Astrocyte of the hippocampus (primary cell): ENCODE results near the gene PLEKHM3.
"Not testable (repeated sequence)": the region's sequence is repeated elsewhere in the genome, so short reads cannot be mapped to it uniquely, and the experiment has no call there.

Source experiments
- DNase-seq: peaks from one replicate; pipeline ENCODE4 v3.0.0; 2011; ENCODE audit warnings: low read depth, low spot score

PLEKHM3 gene

DNA sequence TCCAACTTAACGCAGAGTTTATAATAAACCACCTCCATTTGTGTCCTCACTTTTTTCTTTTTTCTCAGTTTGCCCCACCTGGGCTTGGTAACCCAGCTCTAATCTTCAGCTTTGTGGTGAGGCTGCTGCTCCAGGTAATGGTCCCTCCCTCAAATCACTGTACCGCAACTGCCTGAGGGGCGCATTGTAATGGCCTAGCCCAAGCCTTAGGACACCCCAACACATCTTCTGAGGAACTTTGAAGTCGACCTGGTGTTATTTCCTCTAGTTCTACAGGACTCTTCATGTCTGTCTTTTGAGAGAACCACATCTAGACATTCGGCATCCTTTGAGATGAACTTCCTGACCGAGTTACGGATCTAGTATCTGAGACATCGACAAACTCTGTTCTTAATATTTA, 99.7 kb downstream of the PLEKHM3 start:
- DNase-seq = no peak

DNA sequence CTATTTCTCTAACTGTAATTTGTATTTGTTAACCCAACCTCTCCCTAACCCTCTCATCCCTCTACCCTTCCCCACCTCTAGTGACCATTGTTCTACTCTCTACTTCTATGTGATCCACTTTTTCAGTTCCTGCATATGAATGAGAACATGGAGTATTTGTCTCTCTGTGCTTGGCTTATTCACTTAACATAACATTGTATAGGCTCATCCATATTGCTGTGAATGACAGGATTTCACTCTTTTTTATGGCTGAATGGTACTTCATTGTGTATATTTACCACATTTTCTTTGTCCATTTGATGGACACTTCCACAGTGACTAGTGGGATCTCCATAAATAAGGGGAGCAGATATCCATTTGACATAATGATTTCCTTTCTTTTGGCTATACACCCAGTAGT, 103.7 kb downstream of the PLEKHM3 start:
- no peak for DNase-seq

DNA sequence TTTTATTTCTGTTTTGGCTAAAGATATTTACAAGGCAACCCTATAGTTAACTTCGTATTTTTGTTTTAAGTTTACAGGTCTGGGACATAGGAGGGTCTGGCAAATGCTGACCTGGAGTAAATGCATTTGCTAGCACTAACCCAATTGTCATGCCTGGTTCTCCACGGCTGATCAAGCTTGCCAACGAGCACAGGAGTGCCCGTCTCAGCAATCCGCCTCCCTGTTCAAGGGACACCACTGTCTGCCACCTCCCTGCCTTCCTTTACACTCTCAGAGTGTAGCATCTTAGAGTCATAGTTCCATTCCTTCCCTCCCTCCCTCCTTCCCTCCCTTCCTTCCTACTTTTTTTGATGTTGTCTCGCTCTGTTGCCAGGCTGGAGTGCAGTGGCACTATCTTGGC, 104.6 kb downstream of the PLEKHM3 start:
- no peak for DNase-seq

DNA sequence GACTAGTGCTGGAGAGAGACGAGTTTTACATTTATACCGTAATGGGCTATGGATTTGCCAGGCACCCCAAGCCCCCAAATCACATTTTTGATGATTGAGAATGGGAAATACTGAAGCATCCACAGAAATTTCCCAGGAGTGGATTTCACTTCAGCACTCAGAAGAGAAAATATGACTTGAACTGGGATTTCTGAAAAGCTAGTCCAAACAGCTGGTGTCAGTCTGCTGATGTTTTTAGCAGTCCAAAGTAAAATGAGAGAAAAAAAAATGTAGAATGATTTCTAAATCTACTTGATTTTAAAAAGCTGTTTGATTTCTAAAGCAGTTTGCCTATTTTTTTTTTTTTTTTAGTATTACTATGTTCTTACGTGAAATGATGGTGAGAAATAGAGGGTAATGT, 105.0 kb downstream of the PLEKHM3 start:
- no peak for DNase-seq

DNA sequence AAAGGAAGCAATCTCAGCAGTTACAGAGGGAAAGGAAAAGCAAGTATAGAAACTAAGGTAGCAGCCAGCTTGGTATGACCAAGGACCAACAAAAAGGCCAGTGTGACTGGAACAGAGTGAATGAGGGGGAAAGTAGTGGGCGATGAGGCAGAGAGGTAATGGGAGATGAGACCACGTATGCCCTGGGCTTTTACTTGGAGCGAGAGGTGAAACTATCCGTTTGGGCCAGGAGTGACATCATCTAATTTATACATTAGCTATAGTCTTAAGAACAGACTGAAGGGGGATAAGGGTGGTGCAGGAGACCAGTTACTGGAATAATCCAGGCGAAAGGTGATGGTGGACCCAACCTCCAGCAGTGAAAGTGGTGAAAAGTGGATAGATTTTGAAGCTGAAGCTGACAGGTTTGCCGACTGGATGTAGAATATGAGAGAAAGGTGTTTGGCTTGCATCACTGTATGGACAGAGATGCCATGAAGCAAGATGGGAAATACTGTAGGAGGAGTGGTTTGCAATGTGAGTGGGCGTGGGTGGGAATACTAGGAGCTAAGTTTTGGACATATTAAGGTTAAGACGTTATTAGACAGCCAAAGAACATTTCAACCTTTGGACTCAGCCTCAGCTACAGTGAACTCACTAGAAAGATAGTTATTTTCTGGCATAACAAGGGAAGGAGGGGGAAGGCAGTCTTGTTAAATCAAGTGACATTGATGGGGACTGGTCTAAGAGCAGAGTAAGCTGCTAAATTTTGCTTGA, 106.0 kb downstream of the PLEKHM3 start:
- DNase-seq = no peak

DNA sequence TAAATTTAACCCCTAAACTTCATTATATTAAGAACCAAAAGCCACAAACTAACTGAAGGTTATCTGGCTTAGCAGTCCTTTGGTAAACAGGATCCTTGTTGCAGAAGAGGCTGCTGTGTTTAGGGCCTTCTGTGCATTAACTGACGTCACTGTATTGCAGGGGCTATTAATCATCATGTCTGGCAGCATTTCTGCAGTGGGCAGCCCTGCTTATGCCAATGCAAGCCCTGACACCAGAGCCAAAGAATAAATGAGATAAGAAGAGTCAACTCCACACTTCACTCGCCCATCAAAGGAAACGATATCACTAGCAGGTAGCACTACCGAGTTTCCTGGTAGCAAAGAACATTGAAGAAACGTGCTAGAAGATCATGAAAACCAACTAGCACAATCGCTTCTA, 110.6 kb downstream of the PLEKHM3 start:
- no peak for DNase-seq

DNA sequence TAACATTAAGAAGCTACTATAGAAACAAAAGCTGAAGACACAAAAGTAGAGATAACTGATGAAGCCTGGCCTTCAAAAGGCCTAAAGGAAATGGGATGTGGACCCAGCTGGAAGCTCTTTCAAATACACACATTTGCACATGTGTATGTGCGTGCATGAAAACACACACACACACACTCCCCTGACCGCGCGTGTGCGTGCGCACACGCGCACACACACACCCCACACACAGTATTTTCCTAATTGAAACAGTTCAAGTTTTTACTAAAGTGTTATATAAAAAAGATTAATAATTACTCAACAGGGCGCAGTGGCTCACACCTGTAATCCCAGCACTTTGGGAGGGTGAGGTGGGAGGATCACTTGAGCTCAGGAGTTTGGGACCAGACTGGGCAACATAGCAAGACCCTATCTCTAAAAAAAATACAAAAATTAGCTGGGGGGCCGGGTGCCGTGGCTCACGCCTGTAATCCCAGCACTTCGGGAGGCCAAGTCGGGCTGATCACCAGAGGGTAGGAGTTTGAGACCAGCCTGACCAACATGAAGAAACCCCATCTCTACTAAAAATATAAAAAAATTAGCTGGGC, 111.5 kb downstream of the PLEKHM3 start:
- no peak for DNase-seq

DNA sequence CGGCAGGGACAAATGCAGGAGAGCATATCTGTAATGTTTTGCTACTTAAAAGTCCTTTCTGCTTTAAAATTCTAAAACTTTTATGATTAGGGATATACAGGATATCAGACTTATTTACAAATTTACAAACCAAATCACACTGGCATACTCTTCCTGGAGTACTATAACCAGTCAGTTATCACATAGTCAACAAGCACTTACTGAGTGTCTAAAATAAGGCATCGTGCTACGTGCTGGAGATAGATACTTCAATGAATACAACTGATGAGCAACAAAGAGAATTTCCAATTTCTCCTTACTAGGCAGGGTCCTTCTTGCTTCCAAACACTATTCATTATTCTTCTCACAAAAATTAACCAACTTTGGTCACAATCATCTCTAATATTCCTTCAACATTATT, 113.5 kb downstream of the PLEKHM3 start:
- no peak for DNase-seq

DNA sequence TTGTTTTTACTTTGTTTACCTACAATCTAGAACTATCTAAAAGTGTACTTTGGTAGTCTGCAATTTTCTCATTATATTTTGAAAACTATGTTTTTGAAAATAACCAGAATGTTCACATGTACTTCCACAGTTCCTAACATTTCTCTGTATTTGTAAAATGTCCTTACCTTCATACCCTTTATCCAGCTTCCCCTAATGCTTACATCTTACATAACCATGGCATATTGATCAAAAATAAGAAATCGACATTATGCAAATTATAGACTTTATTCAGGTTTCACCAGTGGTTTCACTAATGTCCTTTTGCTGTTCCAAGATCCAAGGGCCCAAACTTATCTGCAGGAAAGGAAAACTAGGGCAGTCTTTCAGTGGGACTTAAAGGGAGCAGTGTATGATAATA, 114.1 kb downstream of the PLEKHM3 start:
- DNase-seq = no peak

DNA sequence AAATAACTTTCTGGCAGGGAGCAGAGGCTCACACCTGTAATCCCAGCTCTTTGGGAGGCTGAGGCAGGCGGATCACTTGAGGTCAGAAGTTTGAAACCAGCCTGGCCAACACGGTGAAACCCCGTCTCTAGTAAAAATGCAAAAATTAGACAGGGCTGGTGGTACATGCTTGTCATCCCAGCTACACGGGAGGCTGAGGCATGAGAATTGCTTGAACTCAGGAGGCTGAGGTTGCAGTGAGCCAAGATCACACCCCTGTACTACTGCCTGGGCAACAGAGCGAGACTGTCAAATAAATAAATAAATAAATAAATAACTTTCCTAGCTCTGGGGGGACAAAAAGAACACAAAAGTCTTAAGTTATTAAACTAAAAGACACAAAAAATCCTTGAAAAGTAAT, 118.8 kb downstream of the PLEKHM3 start:
- DNase-seq = not testable (repeated sequence)

DNA sequence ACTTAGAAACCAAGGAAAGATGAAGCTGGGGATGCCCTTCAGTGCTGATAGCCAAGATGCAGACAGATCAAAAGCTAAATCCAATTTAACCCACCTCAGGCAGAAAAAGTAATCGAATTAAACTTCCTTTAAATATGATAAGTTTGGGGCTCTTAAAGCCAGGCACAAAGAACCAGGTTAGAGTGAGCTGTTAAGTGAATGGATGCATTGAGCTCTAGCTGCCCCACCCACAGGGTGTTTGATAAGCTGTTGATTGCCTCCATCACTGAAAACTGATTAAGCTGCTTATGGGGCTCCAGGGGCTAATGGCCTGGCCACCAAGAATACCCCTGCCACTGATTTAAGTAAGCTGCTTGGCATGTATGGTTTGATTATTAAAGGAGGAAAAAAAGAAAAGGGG, 119.8 kb downstream of the PLEKHM3 start:
- no peak for DNase-seq

DNA sequence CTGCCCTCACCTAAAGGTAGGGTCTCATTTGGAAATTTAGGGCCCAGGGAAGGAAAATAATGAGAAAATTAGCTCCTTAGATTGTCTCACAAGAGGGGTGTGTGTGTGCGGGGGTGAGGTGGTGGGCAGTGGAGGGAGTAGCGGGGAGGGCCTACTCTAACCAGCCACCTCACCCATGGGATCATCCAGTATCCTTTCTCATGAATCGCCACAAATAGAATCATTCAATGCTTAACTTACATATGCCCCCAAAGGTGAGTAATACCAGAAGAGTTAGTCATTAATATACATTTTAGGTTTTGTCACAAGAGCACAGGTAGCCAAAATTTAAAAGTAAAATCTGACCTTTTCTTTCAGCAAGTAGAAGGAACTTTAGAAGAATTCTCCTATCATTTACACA, 122.1 kb downstream of the PLEKHM3 start:
- DNase-seq = no peak

DNA sequence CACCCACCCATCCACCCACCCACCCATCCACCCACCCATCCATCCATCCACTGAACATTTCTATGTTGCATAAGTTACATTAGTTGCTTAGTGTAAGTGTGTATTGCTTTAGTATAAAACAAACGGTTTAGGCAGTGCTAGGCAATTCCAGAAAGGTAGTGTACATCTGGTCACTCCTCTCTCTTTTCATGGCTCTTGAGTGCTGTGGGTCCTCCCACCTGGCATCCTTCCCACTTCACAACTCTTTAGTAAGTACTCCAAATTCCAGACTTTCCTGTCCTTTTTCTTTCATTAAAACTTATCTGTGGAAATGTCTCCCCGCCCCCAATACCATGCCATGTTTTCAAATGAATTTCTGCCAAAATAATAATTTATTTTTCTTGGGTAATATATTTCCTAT, 122.5 kb downstream of the PLEKHM3 start:
- DNase-seq = peak; percentile 40

DNA sequence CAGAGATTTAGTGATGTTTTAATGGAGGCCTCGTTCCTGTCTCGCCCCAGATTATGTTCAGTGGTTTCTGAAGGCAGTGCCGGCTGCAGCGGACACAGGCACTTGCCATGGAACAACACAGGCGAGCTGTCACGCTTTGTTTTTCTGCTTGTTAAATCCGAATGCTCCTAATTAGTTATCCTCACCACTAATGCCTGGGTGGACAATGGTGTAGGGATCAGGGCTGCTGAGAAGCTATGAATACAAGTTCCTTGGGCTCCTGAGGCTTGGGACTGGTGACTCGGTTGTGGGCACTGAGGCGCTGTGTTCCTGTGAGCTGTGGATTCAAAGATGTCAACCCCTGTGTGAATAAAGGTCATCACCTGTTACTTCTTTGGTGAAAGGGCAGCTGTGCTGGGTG, 123.5 kb downstream of the PLEKHM3 start:
- DNase-seq = peak; percentile 60

DNA sequence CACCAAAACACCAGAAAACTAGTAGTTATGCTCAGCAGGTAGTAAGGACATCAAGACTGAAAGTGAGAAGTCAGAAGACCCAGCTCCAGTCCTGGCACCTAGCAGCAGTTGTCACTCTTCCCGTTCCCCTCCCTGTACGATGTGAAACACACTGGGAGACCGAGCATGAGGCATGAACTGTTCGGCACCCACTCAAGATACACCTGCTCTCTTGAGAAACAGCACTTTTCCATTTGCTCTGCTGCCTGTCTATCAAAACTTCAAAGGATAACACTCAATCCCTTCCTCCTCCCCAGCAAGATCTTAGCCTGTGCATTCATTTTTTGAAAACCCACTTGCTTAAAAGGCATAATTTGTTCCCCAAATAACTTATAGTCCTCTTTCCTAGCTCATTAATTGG, 123.9 kb downstream of the PLEKHM3 start:
- peak; percentile 46 for DNase-seq

DNA sequence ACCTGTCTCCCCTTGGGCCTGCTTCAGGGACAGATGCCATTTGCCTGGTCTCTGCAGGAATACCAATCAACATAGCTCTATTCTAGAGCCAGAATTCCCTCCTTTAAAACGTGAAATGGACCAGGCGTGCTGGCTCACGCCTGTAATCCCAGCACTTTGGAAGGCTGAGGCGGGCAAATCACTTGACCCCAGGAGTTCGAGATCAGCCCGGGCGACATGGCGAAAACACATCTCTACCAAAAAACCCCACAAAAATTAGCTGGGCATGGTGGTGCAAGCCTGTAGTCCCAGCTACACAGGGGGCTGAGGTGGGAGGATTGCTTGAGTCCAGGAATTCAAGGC, 127.0 kb downstream of the PLEKHM3 start:
- DNase-seq = no peak

DNA sequence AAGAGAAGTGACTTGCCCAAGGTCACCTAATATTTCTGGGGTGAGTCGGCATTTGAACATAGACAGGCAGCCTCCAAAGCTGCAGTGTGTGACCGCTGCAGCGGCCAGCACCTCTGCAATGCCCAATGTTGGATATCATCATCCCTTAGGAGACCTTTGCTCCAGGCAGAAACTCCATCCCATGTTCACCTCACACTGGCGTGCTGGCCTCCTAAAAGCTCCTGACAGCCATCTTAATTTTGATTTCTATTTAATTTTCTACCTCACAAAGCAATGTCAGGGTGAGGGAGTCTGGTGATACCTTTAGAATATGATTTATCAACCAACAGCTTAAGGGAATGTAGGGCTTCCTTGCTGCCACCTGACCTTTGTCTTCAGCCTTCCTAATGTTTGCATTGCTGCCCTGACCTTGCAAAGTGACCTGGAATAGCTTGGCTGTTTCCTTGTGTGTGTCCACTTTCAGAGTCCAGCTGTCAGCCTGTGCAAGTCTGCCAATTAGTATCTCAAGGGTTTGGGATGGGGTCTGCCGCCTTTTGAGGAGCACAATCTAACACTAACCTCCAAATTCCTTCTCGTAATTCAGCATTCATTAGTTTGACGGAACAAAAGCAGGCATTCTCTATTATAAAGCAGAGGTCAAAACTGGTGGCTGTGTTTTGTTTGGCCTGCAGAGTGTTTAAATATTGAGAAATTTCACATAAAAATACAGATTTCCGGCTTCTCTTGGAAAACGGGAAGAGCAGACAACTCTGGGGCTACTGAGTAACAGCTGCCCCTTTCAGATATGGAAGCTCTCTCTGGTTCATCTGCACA, 127.6 kb downstream of the PLEKHM3 start:
- DNase-seq = peak; percentile 28

DNA sequence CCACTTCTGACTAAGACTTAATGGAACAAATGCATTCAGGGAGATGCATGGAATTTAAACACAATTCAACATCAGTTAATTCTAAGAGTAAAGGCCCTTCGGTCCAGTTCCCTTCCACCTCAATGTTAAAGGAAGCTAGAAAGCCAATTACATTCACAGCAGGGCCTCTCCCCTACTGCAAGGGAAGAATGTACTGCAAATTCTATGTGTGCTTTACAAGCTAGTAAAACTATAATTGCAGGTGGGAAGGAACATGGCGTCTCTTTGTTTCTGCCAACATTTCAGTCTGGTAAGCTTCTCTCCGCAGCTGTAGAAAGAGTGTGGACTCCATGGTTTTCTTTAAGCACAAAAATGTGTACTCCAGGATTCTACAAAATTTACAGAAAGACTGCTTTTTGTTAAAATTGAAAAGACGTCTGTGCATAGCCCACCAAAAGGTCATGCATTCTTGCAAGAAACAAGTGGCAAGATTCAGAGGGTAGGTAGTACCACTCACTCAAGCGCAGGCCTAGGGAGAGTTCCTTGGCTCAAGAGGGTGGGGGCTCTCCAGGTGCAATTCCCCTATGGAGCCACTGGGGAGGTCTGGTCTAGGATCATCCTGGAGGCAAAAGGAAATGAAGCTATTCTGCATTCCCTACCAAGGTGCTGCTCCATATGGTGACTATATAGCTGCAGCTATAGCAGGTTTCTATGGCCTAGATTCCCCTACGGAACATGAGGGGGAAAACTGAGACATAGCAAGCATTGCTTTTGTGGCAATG, 128.6 kb downstream of the PLEKHM3 start:
- no peak for DNase-seq

DNA sequence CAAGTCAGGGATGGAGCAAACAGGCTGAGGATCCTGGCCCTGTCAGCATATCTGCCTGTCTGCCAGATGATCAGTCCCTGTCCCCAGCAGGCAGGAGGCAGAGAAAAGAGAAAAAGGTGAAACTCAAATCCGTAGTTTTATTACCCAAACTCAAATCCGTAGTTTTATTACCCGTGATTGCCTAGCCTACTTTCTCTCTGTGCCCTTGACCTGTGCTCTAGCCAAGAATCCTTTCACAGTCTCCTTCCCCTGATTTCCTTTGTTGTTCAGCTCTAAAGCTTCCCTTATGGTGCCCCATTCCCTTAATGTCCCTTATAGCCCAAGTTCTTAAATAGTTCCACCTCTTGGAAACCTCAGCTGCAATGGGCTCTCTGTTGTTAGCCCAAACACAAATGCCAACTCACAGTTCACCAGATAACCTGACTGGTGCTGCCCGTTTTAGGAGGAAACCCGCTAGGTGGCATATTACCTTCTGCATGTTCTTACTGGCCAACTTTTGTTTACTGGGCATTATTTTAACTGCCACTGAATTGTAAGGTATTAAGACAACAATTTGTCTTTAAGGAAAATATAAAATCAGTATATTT, 130.0 kb downstream of the PLEKHM3 start:
- DNase-seq = no peak

DNA sequence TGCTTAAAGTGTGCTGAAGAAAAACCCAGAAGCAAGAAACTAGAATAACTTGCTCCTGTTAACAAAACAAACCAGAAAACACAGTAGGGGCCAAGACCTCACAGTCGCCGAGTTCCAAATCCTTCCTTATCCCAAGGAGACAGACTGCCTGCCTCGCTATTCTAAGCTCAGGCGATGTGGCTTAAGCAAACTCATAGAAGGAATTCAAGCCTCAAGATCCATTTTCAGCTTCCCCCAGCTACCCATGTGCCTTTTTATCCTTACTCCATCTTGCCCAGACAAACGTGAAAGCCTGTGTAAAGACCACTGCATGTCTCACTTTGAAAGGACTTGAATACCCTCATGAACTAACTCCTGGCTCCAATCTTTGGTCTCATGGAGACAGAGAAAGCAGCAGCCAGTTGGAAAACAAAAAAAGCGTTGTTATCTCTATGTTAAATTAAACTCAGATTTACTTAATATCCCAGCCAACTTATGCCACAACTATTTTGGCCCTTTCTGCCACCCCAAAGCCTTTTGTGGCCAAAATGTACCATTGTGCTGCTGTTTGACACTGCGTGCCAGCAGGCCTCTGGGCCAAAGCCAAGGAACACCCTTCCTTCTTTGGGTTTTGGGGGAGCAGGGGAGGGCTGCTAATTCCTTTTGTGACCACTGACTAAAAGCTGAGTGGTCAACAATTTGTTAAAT, 132.5 kb downstream of the PLEKHM3 start:
- DNase-seq = peak; percentile 92
